Stimulated activated CD4-positive, alpha-beta T cell treated with anti-CD3 and anti-CD28 coated beads, Interleukin-2, amount 100 ng/mL, for 4 hours (primary cell): ENCODE data around the gene FBXO34.

Experiments
- DNase-seq: peaks from one replicate; pipeline ENCODE4 v3.0.0-alpha.2; 2020; ENCODE audit warnings: low read depth

The FBXO34 gene, protein sequence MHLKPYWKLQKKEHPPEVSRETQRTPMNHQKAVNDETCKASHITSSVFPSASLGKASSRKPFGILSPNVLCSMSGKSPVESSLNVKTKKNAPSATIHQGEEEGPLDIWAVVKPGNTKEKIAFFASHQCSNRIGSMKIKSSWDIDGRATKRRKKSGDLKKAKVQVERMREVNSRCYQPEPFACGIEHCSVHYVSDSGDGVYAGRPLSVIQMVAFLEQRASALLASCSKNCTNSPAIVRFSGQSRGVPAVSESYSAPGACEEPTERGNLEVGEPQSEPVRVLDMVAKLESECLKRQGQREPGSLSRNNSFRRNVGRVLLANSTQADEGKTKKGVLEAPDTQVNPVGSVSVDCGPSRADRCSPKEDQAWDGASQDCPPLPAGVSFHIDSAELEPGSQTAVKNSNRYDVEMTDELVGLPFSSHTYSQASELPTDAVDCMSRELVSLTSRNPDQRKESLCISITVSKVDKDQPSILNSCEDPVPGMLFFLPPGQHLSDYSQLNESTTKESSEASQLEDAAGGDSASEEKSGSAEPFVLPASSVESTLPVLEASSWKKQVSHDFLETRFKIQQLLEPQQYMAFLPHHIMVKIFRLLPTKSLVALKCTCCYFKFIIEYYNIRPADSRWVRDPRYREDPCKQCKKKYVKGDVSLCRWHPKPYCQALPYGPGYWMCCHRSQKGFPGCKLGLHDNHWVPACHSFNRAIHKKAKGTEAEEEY

DNA sequence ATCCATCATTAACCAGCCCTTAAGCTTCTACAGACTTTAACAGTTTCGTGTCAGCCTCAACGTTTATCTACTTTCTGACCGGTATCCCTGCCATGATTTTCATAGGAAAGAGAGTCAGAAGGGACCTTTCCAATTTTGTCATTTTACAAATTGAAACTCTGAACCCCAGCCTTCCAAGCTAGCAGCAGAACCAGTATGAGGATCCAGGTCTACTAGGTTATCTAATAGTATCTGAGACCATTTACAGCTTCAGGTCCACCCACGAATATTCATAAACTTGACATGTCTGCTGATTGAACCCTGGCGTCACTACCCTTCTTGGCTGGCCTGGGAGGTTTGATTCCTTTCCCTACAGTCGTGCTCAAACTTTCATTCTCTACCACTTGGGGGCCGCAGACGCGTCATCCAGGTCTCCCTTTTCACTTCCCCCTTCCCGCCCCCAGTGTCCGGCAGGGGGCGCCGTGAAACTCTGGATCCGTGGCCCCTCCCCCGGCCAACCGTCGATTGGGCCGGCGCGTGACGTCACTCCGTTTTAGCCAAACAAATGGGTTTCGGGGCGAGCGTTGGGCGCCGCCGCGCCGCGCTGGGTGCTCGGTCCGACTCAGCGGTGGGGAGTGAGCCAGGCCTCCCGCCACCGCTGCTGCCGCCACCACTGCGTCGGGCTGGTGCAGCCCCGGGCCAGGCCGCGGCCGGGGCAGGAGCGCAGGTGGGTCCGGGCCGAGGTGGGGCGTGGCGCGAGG is at the start of gene FBXO34:
TSS of gene FBXO34 (plus strand) at position 590 of the 740 bp plus-strand sequence. CDS start 78,970 bp downstream, outside the sequence.
- DNase-seq = peak; percentile 98

DNA sequence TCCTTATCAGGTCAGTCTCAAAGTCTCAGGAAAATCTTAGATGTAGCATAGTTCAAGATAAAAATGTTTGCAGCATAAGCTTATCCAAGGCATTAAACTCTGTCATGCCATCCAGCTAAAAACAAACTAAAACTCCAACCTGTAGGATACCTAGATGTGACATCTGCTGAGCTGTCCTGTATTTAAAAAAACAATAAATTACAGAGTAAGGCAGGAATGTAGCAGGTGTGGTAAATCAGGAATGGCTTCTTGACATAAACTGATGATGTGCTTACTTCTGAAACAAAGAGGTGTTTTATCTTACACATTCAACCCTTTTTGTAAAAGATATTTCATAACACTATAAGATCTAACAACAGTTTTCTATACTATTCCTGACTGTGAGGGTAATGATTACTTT is 49.3 kb upstream of the FBXO34 start:
- no peak for DNase-seq

DNA sequence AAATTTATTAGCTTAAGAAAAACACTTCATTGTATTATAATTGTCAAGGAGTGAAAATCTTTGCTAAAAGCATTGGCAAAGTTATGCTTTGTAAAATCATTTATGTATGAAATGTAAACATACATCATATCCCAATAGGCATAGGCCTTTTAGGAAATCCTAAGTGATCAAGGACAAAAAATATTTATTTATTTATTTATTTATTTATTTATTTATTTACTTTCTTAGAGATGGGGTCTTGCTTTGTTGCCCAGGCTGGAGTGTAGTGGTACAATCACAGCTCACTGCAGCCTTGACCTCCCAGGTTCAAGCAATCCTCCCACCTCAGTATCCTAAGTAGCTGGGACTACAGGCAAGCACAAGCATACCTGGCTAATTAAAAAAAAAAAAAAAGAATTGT is 47.9 kb upstream of the FBXO34 start:
- DNase-seq = no peak

DNA sequence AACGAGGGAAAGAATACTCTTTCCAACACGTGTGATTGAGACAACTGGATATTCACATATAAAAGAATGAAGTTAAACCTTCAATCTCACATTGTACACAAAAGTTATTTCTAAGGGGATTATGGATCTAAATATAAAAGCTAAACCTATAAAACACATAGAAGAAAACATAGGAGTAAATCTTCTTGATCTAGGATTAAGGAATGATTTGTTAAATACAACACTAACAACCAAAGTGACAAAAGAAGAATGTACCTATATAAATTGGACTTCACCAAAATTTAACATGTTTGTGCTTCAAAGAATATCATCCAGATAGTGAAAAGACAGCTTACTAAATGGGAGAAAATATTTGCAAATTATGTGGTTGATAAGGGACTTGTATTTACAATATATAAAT is 43.0 kb upstream of the FBXO34 start:
- no peak for DNase-seq

DNA sequence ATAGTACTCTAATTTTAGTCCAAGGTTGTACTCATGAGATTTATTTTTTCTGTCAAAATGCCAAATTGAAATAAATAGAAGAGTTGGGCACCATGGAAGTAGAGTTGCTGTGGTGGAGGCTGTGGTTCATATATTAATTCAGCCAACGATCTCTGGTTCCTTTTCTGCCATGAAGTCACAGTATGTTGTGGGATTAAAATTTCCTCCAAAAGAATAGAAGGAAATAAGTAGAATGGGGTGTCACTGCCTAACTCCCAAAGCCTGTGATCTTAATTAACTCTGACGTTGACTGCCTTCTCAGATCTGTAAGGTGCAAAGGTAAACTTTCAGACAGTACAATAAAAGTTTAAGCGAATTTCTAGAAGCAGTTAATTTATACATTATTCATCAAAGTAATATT is 37.6 kb upstream of the FBXO34 start:
- DNase-seq = no peak

DNA sequence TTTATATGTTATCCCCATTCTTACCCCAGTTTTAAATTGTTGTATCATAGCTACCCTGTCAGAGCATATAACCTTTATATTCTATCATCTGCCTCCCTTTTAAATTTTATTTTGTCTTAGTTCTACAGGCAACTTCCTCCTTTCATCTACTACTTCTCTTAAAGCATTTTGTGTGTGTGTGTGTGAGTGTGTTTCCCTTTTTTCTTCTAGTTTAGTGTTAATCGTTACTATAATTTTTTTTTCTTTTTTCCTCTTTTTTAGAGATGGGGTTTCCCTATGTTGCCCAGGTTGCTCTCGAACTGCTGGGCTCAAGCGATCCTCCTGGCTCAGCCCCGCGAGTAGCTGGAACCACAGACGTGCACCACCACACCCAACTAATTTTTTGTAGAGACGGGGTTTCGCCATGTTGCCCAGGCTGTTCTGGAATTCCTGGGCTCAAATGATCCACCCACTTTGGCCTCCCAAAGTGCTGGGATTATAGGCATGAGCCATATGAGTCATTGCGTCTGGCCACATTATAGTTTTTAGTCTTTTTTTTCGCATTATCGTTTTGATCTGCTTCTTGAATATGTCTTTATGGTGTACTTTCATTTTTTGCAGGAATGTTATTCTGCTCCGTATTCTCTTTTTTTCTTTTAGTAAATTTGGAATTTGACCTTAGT is 33.1 kb upstream of the FBXO34 start:
- DNase-seq = no peak

DNA sequence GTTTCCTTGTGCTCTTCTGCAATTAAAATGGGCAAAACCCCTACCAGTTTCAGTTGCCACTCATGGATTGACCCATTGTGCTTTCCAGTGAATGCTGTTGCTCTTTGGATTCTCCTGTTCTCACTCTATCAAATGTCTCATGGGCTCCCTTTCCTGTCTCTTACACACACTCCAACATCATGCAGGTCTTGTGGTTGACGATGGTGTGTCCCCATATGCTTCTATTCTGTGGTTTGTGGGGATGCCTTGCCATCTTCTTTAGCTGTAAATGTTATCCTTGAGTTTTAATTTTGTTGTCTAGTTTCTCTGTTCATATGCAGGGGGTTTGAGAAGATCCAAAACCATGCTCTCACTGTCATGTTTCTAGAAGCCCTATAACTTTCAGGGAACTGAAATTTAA is 31.9 kb upstream of the FBXO34 start:
- DNase-seq = no peak

DNA sequence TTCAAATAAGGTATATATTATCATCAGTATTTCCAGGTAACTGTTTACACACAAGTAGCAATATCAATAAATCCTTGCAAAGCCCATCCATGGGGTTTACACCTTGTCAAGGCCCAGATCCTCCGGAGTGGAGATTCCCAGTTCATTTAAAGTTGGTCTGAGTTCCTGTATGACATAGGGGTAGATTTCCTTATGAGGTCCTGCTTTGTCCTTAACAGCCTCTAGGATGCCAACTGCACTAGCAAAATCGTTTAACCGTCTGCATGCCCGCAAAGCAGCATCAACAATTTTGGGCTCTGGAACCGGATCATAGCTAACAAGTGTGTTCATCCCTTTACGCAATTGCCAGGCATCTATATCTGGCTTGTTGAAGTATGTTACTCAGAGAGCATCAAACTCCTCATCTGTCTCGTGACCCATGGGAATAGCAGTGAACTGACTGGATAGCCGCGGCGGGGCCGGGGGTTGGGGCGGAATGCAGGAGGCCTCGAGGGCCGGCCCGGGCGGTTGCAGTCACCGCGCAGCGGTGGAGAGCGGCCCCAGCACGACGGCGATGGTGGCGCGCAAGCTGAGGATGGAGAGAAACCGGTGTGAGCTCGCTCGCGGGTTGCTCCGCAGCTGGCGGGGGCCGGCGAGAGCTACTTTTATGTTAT is 30.6 kb upstream of the FBXO34 start:
- DNase-seq = no peak

DNA sequence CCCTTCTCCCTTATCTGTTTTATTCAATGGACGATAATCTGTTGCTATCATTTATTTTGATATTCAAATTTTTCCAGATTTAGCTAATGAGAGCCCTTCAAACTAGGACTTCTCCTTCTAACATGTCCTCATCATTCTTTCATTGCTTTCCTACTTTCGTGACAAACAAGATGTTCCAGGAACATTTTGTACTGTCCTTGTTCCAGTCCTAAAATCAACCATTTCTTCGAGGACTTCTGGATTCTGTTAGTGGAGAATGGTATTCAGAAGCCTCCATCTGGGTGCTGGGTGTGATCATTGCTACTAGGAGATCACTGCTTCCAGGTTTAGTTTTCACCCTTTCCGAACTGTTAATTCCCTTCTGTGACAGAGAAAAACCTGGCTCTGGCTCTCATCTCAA is 29.5 kb upstream of the FBXO34 start:
- no peak for DNase-seq

DNA sequence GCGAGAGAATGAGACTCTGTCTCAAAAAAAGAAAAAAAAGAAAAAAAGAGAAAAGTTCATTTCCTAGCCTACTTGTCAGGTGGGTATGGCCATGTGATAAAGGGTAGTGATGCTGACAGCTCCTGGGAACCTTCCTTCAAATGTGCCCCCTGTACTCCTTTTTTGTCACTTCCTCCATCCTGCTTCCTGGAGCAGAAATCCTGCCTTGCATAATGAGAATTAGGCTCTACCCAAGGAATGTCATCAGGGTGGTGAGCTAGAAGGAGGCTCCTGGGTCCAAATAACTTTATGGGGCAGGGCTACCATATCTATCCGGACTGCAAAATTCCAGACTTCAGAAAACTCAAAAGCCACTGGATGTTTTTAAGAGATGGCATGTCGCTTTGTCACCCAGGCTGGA is 27.8 kb upstream of the FBXO34 start:
- no peak for DNase-seq

- DNase-seq = no peak
Measured at GRCh38 chr14:55243813-55244212, 27.4 kb upstream of the FBXO34 start.

DNA sequence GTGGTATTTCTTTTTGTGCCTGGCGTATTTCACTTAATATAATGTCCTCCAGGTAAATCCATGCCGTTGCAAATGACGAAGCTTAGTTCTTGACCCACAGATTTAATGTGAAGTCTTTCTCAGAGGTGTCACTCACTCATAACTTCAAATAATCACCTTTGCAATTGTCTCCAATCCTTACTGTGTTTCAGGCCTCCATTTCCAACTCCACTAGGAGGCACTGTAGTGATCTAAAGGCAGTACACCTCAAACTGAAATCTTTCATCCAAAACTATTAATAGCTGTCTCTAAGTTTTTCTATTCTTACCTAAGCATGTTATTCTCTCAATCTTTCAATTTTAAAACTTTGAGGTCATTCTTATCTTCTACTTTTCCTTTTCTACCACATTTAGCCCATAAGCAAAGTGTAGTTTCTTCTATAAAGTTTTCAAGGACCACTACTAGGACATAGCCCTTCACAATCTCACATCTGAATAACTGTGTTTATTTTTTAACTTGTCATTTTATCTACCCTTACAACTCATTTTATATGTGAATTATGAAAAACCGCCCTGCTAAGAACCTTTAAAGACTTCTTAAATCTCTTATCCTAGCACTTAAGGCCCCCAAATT is 25.5 kb upstream of the FBXO34 start:
- peak; percentile 9 for DNase-seq

DNA sequence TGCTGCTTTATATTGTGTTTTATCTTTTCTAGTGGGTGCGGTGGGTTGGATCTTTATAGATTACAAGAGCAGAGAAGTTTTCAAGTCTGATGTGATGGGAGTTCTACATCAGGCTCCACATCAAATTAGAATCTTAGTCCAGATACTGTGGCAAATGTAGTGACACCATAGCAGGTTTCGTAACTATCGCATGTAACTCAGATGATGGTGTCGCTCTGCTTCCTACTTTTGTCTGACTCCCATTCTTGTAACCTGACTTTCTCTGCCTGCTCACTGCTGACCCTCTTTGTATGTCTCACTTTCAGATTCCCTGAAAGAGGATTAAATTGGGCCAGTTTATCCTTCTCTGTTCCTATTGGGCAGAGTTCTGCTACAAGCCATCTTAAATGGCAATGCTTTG is 22.8 kb upstream of the FBXO34 start:
- no peak for DNase-seq

- no peak for DNase-seq
Measured at GRCh38 chr14:55249423-55249822, 21.8 kb upstream of the FBXO34 start.

DNA sequence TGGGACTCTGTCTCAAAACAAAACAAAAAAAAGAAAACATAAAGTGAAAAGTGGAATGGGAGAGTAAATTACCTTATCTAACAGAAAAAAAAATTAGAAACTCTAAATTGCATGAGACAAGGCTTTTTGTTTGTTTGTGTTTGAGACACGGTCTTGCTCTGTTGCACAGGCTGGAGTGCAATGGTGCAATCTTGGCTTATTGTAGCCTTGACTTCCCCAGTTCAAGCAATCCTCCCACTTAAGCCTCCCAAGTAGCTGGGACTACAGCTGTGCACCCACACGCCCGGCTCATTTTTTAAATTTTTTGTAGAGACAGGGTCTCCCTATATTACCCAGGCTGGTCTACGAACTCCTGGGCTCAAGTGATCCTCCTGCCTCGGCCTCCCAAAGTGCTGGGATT is 17.9 kb upstream of the FBXO34 start:
- no peak for DNase-seq

- DNase-seq = no peak
Measured at GRCh38 chr14:55254581-55254980, 16.6 kb upstream of the FBXO34 start.

- no peak for DNase-seq
Measured at GRCh38 chr14:55255979-55256378, 15.2 kb upstream of the FBXO34 start.

DNA sequence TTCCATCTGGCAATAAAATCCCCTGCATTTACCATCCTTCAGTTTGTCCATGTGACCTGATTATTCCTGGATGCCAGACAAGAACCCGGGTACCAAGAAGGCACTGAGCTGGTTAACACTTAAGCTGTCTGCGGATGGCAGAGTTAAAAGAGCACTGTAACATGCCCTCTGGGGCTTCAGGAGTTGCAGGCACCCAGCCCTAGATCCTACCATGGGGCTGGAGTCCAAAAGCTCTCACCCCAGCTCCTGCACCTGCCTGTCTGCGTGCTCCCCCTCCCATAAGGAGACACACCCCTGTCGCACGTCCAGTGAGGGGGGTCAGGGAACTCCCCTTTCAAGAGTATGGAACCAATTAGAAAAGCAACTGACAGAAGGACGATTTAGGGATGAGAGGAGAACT is 14.6 kb upstream of the FBXO34 start:
- DNase-seq = no peak

GRCh38 chr14:55265197-55265596 is 6.0 kb upstream of the FBXO34 start:
- DNase-seq = no peak

DNA sequence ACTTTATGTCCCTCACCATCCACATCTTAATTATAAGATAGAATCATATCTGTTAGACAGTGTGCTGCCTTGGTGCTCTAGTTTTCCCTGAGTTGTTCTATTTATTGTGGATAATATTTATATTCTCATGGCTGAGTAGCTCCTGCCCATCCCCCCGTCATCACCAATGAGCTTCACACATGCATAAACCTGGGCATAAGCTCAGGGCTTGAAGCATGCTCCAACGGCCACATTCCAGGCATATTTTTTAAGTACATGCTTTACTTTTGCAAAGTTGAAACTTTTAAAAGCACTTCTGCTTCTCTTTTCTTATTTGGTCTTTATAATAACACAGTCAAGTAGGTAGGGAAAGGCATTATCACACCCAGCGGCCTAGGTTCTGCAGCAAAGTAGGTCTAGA is 3.4 kb upstream of the FBXO34 start:
- no peak for DNase-seq

- peak; percentile 28 for DNase-seq
Measured at GRCh38 chr14:55271572-55272298, 514 bp downstream of the FBXO34 start.
